IPS DF 4.7 (cell line): ENCODE data around the gene KDM2A.

Experiments used
- DNase-seq: peaks from one replicate; pipeline ENCODE4 v3.0.0-alpha.2; 2013; ENCODE audit warnings: low spot score; ENCODE audit errors: extremely low read depth

Gene KDM2A

GRCh38 chr11:67271205-67271540 is 152.1 kb downstream of the KDM2A start:
- DNase-seq = no peak

GRCh38 chr11:67271541-67272284 is 152.7 kb downstream of the KDM2A start:
- DNase-seq = no peak

GRCh38 chr11:67272327-67273259 is 153.5 kb downstream of the KDM2A start:
- no peak for DNase-seq

- DNase-seq = no peak
Measured at GRCh38 chr11:67273260-67273990, 154.4 kb downstream of the KDM2A start.

- no peak for DNase-seq
Measured at GRCh38 chr11:67274768-67275605, 155.9 kb downstream of the KDM2A start.

GRCh38 chr11:67275606-67276409 is 156.7 kb downstream of the KDM2A start:
- DNase-seq = no peak

- no peak for DNase-seq
Measured at GRCh38 chr11:67276781-67277230, 157.7 kb downstream of the KDM2A start.

- no peak for DNase-seq
Measured at GRCh38 chr11:67277231-67277961, 158.3 kb downstream of the KDM2A start.

GRCh38 chr11:67278135-67278938 is 159.3 kb downstream of the KDM2A start:
- DNase-seq = no peak

GRCh38 chr11:67278939-67279588 is 160.0 kb downstream of the KDM2A start:
- DNase-seq = no peak

GRCh38 chr11:67279589-67280340 is 160.7 kb downstream of the KDM2A start:
- DNase-seq = no peak

- DNase-seq = no peak
Measured at GRCh38 chr11:67280341-67280787, 161.3 kb downstream of the KDM2A start.

- no peak for DNase-seq
Measured at GRCh38 chr11:67280788-67281551, 161.9 kb downstream of the KDM2A start.

- no peak for DNase-seq
Measured at GRCh38 chr11:67281552-67282150, 162.6 kb downstream of the KDM2A start.

GRCh38 chr11:67282155-67282875 is 163.3 kb downstream of the KDM2A start:
- DNase-seq = no peak
